Omental fat pad (tissue), 4 donors: ENCODE results near the gene ANO2. TPM values are rescaled to one million over a fixed set of nuclear protein-coding genes. Genes with fewer than 3 reads are reported as not detected.

ENCODE experiments used
- ATAC-seq: fragments of 150-250 bp; one replicate; pipeline ENCODE4 v1.9.1; 2016; ENCODE audit warnings: mild to moderate bottlenecking, moderate library complexity; ENCODE audit not compliant: low FRiP score
- DNase-seq: peaks from one replicate; pipeline ENCODE4 v3.0.0-alpha.2; 2019; ENCODE audit warnings: low spot score
- CTCF ChIP-seq, 3 donors: fragments of 450-650 bp; IDR thresholded peaks; one replicate each; pipeline ENCODE4 v1.5.1; 2016 to 2017; ENCODE audit warnings: antibody characterized with exemption in 3 of 3, mild to moderate bottlenecking in 3 of 3, moderate library complexity in 2 of 3
- small RNA-seq: library from RNA; depleted of rRNA; stranded (forward); fragments of <200 nt; gene quantifications from one replicate; pipeline ENCODE3, GENCODE V24; 2016
- total RNA-seq, 4 donors: library from RNA; depleted of rRNA; stranded (reverse); fragments of >200 nt; gene quantifications; one replicate each; pipeline ENCODE4 v1.1.0, GENCODE V29; 2016

ANO2 gene
- total RNA-seq, 4 donors from 2014 or later = 7.0 to 95.0 (median 20.8) TPM

DNA sequence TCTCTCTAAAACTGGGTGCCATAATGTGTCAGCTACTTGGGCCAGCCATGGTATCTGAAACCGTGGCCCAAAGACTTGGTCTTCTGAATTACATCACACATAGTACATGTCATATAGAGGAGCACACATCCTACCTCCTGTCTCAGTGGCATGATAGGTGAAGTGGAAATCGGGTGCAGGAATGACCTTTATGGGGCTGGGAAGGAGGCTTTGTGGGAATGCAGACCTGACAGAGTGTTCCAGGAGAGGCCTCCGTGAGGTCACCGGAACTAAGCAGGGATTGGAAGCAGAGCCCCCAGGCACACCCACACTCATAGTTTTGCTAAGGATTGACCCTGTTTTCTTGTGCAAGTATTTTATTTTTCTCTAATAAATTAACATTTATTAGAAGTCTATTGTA, 430.5 kb downstream of the ANO2 start:
- DNase-seq = no peak
- no peak for TF ChIP-seq CTCF (IDR thresholded peaks at IDR 0.05)
- ATAC-seq = no peak

DNA sequence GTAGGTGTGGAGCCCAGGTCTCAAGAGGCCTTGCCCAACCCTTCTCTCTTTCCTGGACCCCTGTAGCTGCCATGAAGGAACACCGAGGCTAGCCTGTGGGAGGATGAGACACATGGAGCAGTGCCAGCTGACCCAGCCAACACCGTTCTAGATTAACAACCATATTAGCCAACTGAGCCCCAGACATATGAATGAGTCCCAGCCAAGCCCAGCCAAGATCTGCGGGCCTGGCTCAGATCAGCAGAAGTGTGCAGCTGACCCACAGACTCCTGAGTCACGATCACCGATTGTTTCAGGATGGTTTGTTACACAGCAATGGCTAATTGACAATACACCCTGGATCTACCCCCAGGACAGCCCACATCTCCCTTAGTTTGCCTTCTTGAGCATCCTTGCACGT, 431.0 kb downstream of the ANO2 start:
- no peak for TF ChIP-seq CTCF (IDR thresholded peaks at IDR 0.05)
- DNase-seq (no peak), ATAC-seq (no peak)

- no peak for TF ChIP-seq CTCF (IDR thresholded peaks at IDR 0.05)
- ATAC-seq (no peak), DNase-seq (no peak)
These were observed 431.7 kb downstream of the ANO2 start for GRCh38 chr12:5513406-5513805.

Small RNA genes within 50 kb of the gene (small RNA-seq; reads per million reads assigned to genes)
- gene AC137627.1 = not detected

Other genes starting within 250 kb of the ANO2 start
- 1,000 to 10,000 TPM in 1 of 4 donors, 100 to 1,000 TPM in 2, 10 to 100 TPM in 1; 78.4 to 1,203 (median 422) TPM for gene VWF, start 179.4 kb upstream of the ANO2 start, total RNA-seq